CD4-positive, alpha-beta T cell treated with Interleukin-15 for 1 hour (primary cell): ENCODE results near the gene UEVLD.

Experiments
- DNase-seq: peaks from one replicate; pipeline ENCODE4 v3.0.0-alpha.2; 2020

Gene UEVLD

DNA sequence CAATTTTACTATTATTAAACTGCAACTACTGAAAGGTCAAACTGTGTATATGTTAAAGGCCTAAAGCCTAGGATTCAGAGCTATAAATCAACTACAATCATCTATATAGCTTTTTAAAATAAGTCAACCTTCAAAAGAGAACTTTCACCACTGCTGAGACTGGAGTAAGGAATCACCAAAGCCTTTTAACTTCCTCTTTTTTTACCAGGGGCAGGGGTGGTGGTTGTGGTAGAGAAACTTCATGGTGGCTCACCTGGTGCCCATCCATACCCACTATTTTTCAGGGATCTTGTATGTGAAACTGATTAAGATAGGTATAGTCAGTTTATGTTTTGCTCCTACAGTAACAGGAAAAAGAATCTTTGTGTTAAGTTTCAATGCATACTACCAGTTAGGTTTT, 93.3 kb downstream of the UEVLD start:
- DNase-seq = no peak

DNA sequence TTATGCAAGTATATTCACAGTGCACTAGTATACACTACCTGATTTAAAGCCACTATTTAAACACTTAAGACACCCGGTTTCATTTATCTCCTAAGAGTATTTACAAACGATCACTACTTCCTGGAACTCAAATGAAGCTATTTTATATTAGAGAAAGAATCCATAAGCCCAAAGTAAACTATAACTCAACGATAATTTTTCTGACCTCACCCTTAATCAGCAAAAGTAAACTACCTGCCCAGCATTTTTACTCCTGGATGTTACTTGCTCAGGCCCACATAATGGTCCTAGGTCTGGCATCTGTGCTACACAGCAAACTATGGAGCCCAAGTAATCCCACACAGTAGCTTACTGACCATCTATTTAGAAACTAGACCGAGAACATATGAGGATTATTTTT, 95.2 kb downstream of the UEVLD start:
- DNase-seq = no peak

DNA sequence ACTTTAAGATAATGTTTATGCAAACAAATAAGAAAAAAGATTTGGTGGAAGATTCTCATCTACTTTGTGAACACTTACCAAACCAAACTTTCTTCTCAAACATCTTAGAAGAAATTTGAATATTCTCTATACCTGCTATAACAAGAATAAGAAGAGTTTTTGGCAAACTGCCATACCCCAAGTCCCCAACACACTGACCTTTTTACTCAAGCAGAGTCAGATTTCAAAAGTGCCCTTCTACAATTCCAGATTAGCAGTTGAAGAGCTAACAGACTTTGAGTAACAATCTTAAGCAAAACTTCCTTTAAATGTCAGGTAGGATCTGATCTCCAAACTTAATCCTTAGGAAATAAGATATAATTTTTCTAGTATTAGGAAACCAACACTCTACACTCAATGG, 95.6 kb downstream of the UEVLD start:
- DNase-seq = no peak

DNA sequence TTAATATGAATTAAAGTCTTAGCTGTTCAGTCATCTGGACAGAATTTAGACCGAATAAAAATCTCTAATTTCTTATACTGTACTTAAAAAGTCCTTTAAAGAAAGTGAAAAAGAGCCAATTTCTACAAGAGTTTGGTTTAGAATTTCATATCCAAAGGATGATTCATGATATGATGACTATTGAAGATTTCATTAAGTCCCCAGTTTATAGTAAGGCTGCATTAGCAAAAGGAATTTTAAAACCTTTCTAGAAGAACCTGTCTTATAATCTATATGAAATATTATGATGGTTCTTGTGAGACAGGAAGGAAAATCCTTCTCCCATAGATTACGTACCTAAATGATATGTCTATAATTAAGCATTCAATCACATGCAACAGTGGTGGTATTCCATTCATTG, 96.6 kb downstream of the UEVLD start:
- no peak for DNase-seq

DNA sequence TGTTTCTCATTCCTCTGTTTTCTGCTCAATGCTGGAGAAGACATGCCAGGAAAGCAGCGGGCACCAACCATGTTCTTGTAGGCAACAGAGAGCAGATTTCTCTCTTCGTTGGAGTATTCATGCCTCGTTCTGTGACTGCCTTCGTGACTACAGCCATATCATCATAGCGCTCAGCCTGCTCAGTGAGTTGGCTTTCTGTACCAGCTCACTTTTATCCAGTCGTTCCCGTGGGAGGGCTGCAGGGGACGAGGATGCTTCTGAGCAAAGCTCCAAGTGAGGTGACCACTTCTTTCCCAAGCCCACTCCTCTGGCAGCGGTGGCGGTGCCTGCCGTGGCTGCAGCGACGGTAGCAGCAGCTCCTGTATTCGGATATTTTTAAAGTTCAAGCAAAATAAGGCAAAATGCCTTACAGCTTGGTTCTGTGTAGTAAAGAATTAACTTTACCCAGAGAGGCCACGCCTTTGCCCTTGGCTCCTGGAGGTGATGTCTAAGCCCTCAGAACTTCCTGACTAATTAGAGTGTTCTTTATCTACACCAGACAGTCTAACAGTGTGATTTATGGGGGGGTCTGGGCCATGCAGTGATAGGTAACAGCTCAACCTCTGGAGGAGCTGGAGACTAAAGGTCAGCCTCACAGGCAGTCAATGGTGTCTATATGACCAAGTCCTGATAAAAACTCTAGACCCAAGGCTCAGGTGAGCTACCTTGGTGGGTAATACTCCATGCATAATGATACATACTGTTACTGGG, 97.6 kb downstream of the UEVLD start:
- no peak for DNase-seq

DNA sequence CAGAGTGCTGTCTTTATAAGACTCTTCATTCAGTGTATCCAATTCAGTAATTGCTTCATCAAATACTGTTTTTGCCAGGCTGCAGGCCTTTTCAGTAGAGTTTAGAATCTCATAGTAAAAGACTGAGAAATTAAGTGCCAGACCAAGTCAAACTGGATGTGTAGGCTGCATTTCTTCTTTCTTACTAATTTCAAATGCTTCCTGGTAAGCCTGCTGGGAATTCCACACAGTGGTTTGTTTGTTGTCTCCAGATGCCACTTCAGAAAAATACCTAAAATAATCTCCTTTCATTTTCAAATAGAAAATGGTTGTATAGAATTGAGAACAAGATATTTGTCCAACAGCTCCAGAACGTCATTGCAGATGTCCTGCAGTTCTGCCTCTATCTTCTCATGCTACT, 98.2 kb downstream of the UEVLD start:
- no peak for DNase-seq

DNA sequence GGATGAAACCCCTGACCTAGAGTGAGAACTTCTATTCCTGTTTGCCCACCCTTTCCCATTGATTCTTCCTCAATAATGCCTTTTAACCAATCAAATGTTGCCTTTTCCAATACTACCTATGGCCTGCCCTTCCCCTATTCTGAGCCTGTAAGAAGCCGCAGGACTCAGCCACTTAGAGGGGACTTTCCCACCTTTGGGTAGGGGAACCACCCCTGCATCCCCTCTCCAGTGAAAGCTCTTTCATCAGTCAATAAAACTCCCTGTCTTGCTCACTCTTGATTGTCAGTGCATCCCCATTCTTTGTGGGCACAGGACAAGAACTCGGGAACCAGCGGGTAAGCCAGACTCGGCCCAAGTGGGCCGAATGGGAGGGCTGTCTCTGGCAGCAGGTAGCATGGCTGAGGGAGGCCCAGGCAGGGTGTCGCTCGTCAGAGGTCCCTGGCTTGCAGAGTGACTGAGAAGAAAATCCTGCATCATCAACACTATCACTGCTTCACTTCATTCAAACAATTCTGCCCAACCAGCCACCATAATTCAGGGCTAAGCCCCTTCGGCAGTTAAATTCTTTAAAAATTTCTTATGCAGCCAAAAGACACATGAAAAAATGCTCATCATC, 102.5 kb downstream of the UEVLD start:
- no peak for DNase-seq
